ENCODE measurements around the gene CNP.
"Not testable (repeated sequence)": the region's sequence is repeated elsewhere in the genome, so short reads cannot be mapped to it uniquely, and the experiment has no call there.

The CNP gene

GRCh38 chr17:41966463-41967140 is at the start of gene CNP:
CNP (plus strand) TSS chr17:41966795; CDS start chr17:41966885, 90 bp downstream.
- DNase-seq, result peak; percentile 92

GRCh38 chr17:41917192-41917591 is 49.4 kb upstream of the CNP start:
- peak; percentile 53 for DNase-seq

GRCh38 chr17:41917679-41918313 is 48.8 kb upstream of the CNP start:
- DNase-seq, result no peak

GRCh38 chr17:41918314-41919164 is 48.1 kb upstream of the CNP start, which contains the start of gene ACLY:
ACLY (minus strand) TSS chr17:41918951; CDS start chr17:41913873, 5,078 bp downstream.
- peak; percentile 98 for DNase-seq

- DNase-seq, result no peak
Observed at GRCh38 chr17:41919165-41919817, 47.3 kb upstream of the CNP start.

GRCh38 chr17:41919840-41920579 is 46.6 kb upstream of the CNP start:
- DNase-seq, result no peak

GRCh38 chr17:41920580-41920955 is 46.0 kb upstream of the CNP start:
- DNase-seq, result no peak

GRCh38 chr17:41925991-41926590 is 40.5 kb upstream of the CNP start:
- no peak for DNase-seq

GRCh38 chr17:41928693-41929251 is 37.8 kb upstream of the CNP start:
- no peak for DNase-seq

- DNase-seq, result peak; percentile 98
Observed at GRCh38 chr17:41930009-41930832, 36.4 kb upstream of the CNP start, which contains the start of gene ODAD4. ODAD4 (plus strand) TSS chr17:41930617; CDS start chr17:41930724, 107 bp downstream.

GRCh38 chr17:41930833-41931156 is 35.8 kb upstream of the CNP start:
- DNase-seq, result not testable (repeated sequence)

- DNase-seq, result not testable (repeated sequence)
Observed at GRCh38 chr17:41931715-41932114, 34.9 kb upstream of the CNP start.

GRCh38 chr17:41932816-41933389 is 33.7 kb upstream of the CNP start:
- no peak for DNase-seq

GRCh38 chr17:41935641-41936040 is 31.0 kb upstream of the CNP start:
- no peak for DNase-seq

- DNase-seq, result no peak
Observed at GRCh38 chr17:41937970-41938954, 28.3 kb upstream of the CNP start.

GRCh38 chr17:41939044-41939692 is 27.4 kb upstream of the CNP start:
- no peak for DNase-seq

GRCh38 chr17:41939693-41940090 is 26.9 kb upstream of the CNP start:
- DNase-seq, result no peak

- no peak for DNase-seq
Observed at GRCh38 chr17:41941168-41941567, 25.4 kb upstream of the CNP start.

All from left hindlimb (tissue), 1 donor.